ENCODE data around the gene TPX2.

The TPX2 gene

DNA sequence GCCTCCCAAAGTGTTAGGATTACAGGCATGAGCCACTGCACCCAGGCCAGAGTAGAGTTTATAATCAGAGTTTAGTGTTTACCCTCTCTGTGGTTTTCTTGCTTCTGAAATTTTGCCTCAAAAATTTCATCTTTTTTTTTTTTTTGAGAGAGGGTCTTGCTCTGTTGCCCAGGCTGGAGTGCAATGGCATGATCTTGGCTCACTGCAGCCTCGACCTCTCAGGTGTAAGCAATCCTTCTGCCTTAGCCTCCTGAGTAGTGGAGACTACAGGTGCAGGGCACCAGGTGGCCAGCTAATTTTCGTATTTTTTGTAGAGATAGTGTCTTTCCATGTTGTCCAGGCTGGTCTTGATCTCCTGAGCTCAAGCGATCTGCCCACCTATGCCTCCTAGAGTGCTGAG, 28.7 kb downstream of the TPX2 start:
- ATAC-seq = no peak
- TF ChIP-seq ZC3H10 (CRISPR knock-in tag; IDR thresholded peaks at IDR 0.05) (no peak), TCF4 (CRISPR knock-in tag; IDR thresholded peaks at IDR 0.05; ENCODE audit: borderline replicate concordance) (no peak), GLIS3 (CRISPR knock-in tag; IDR thresholded peaks at IDR 0.05) (no peak)
- TF ChIP-seq, protein P1, sequence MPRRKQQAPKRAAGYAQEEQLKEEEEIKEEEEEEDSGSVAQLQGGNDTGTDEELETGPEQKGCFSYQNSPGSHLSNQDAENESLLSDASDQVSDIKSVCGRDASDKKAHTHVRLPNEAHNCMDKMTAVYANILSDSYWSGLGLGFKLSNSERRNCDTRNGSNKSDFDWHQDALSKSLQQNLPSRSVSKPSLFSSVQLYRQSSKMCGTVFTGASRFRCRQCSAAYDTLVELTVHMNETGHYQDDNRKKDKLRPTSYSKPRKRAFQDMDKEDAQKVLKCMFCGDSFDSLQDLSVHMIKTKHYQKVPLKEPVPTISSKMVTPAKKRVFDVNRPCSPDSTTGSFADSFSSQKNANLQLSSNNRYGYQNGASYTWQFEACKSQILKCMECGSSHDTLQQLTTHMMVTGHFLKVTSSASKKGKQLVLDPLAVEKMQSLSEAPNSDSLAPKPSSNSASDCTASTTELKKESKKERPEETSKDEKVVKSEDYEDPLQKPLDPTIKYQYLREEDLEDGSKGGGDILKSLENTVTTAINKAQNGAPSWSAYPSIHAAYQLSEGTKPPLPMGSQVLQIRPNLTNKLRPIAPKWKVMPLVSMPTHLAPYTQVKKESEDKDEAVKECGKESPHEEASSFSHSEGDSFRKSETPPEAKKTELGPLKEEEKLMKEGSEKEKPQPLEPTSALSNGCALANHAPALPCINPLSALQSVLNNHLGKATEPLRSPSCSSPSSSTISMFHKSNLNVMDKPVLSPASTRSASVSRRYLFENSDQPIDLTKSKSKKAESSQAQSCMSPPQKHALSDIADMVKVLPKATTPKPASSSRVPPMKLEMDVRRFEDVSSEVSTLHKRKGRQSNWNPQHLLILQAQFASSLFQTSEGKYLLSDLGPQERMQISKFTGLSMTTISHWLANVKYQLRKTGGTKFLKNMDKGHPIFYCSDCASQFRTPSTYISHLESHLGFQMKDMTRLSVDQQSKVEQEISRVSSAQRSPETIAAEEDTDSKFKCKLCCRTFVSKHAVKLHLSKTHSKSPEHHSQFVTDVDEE (CRISPR knock-in tag; IDR thresholded peaks at IDR 0.05) = no peak
- TF ChIP-seq, protein P2, sequence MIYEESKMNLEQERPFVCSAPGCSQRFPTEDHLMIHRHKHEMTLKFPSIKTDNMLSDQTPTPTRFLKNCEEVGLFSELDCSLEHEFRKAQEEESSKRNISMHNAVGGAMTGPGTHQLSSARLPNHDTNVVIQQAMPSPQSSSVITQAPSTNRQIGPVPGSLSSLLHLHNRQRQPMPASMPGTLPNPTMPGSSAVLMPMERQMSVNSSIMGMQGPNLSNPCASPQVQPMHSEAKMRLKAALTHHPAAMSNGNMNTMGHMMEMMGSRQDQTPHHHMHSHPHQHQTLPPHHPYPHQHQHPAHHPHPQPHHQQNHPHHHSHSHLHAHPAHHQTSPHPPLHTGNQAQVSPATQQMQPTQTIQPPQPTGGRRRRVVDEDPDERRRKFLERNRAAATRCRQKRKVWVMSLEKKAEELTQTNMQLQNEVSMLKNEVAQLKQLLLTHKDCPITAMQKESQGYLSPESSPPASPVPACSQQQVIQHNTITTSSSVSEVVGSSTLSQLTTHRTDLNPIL (CRISPR knock-in tag; IDR thresholded peaks at IDR 0.05; ENCODE audit: low read depth) = no peak

DNA sequence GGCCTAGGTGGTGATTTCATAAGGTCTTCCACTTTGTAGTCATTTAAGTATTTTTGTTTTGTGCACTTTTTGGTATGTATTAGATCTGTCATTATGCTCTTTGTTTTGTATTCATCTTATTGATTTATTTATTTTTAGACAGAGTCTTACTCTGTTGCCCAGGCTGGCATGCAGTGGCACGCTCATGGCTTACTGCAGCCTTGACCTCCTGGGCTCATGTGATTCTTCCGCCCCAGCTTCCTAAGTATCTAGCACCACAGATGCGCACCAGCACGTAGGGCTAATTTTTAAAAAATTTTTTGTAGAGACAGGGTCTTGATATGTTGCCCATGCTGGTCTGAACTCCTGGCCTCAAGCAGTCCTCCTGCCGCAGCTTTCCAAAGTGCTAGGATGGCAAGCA, 30.6 kb downstream of the TPX2 start:
- ATAC-seq = no peak
- TF ChIP-seq ZFP30 (CRISPR knock-in tag; IDR thresholded peaks at IDR 0.05) (no peak), GLIS3 (CRISPR knock-in tag; IDR thresholded peaks at IDR 0.05) (no peak), SNAI2 (CRISPR knock-in tag; IDR thresholded peaks at IDR 0.05) (no peak), ZNF8 (CRISPR knock-in tag; IDR thresholded peaks at IDR 0.05) (no peak), ZFP3 (CRISPR knock-in tag; IDR thresholded peaks at IDR 0.05) (no peak), OSR1 (CRISPR knock-in tag; IDR thresholded peaks at IDR 0.05) (no peak), ARNTL (CRISPR knock-in tag; IDR thresholded peaks at IDR 0.05; ENCODE audit: borderline replicate concordance, low read depth) (no peak), TOX (CRISPR knock-in tag; IDR thresholded peaks at IDR 0.05; ENCODE audit: borderline replicate concordance) (no peak)
- TF ChIP-seq, protein P3, sequence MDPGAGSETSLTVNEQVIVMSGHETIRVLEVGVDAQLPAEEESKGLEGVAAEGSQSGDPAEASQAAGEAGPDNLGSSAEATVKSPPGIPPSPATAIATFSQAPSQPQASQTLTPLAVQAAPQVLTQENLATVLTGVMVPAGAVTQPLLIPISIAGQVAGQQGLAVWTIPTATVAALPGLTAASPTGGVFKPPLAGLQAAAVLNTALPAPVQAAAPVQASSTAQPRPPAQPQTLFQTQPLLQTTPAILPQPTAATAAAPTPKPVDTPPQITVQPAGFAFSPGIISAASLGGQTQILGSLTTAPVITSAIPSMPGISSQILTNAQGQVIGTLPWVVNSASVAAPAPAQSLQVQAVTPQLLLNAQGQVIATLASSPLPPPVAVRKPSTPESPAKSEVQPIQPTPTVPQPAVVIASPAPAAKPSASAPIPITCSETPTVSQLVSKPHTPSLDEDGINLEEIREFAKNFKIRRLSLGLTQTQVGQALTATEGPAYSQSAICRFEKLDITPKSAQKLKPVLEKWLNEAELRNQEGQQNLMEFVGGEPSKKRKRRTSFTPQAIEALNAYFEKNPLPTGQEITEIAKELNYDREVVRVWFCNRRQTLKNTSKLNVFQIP (CRISPR knock-in tag; IDR thresholded peaks at IDR 0.05; ENCODE audit: borderline replicate concordance, low read depth) = no peak
- TF ChIP-seq, protein P2 (CRISPR knock-in tag; IDR thresholded peaks at IDR 0.05; ENCODE audit: low read depth) = no peak
- TF ChIP-seq, protein P1 (CRISPR knock-in tag; IDR thresholded peaks at IDR 0.05) = no peak
- TF ChIP-seq, protein P4, sequence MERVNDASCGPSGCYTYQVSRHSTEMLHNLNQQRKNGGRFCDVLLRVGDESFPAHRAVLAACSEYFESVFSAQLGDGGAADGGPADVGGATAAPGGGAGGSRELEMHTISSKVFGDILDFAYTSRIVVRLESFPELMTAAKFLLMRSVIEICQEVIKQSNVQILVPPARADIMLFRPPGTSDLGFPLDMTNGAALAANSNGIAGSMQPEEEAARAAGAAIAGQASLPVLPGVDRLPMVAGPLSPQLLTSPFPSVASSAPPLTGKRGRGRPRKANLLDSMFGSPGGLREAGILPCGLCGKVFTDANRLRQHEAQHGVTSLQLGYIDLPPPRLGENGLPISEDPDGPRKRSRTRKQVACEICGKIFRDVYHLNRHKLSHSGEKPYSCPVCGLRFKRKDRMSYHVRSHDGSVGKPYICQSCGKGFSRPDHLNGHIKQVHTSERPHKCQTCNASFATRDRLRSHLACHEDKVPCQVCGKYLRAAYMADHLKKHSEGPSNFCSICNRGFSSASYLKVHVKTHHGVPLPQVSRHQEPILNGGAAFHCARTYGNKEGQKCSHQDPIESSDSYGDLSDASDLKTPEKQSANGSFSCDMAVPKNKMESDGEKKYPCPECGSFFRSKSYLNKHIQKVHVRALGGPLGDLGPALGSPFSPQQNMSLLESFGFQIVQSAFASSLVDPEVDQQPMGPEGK (CRISPR knock-in tag; IDR thresholded peaks at IDR 0.05; ENCODE audit: borderline replicate concordance) = no peak
- TF ChIP-seq, protein P5, sequence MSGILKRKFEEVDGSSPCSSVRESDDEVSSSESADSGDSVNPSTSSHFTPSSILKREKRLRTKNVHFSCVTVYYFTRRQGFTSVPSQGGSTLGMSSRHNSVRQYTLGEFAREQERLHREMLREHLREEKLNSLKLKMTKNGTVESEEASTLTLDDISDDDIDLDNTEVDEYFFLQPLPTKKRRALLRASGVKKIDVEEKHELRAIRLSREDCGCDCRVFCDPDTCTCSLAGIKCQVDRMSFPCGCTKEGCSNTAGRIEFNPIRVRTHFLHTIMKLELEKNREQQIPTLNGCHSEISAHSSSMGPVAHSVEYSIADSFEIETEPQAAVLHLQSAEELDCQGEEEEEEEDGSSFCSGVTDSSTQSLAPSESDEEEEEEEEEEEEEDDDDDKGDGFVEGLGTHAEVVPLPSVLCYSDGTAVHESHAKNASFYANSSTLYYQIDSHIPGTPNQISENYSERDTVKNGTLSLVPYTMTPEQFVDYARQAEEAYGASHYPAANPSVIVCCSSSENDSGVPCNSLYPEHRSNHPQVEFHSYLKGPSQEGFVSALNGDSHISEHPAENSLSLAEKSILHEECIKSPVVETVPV (CRISPR knock-in tag; IDR thresholded peaks at IDR 0.05) = no peak
